H9 (cell line): ENCODE measurements around the gene ZNF346. TPM values are rescaled to one million over a fixed set of nuclear protein-coding genes. Genes with fewer than 3 reads are reported as not detected.
A peak's percentile ranks its signal among the peaks of the same experiment; 100 is the strongest.

Experiments used
- DNase-seq: peaks from one replicate; pipeline ENCODE4 v3.0.0-alpha.2; 2017
- H2AFZ ChIP-seq: one replicate; pipeline ENCODE4 v1.6.1; 2013; ENCODE audit warnings: mild to moderate bottlenecking, low read length, control low read depth, moderate library complexity
- H2AK5ac ChIP-seq: 2 replicates; pipeline ENCODE4 v1.6.1; 2013; ENCODE audit warnings: low read length, control low read depth, mixed read lengths; ENCODE audit not compliant: insufficient read length
- H2BK120ac ChIP-seq: one replicate; pipeline ENCODE4 v1.6.1; 2013; ENCODE audit warnings: low read depth, mild to moderate bottlenecking, low read length, control low read depth, inconsistent platforms; ENCODE audit not compliant: poor library complexity, severe bottlenecking
- H2BK12ac ChIP-seq: 2 replicates; pipeline ENCODE4 v1.6.1; 2013; ENCODE audit warnings: low read length, control low read depth, mixed read lengths, low read depth; ENCODE audit not compliant: insufficient read length
- H2BK15ac ChIP-seq: 2 replicates; pipeline ENCODE4 v1.6.1; 2013; ENCODE audit warnings: low read depth, low read length, control low read depth
- H2BK20ac ChIP-seq: one replicate; pipeline ENCODE4 v1.6.1; 2013; ENCODE audit warnings: low read depth, mild to moderate bottlenecking, low read length, control low read depth, inconsistent platforms; ENCODE audit not compliant: poor library complexity, severe bottlenecking
- H2BK5ac ChIP-seq: 2 replicates; pipeline ENCODE4 v1.6.1; 2013; ENCODE audit warnings: low read length, control low read depth, mixed read lengths; ENCODE audit not compliant: insufficient read length
- H3K14ac ChIP-seq: 2 replicates; pipeline ENCODE4 v1.6.1; 2013; ENCODE audit warnings: low read length, control low read depth; ENCODE audit not compliant: insufficient read depth
- H3K18ac ChIP-seq: 2 replicates; pipeline ENCODE4 v1.6.1; 2013; ENCODE audit warnings: low read depth, mild to moderate bottlenecking, mixed read lengths, low read length, control low read depth; ENCODE audit not compliant: insufficient read length
- H3K23ac ChIP-seq: 2 replicates; pipeline ENCODE4 v1.6.1; 2013; ENCODE audit warnings: low read length, control low read depth, mixed read lengths, low read depth; ENCODE audit not compliant: insufficient read length
- H3K23me2 ChIP-seq: 2 replicates; pipeline ENCODE4 v1.6.1; 2013; ENCODE audit warnings: low read depth, mild to moderate bottlenecking, mixed read lengths, low read length, control low read depth; ENCODE audit not compliant: insufficient read length, poor library complexity, severe bottlenecking
- H3K27ac ChIP-seq: 2 replicates; pipeline ENCODE4 v1.5.1; 2013; ENCODE audit warnings: low read length, control low read depth, mixed read lengths, low read depth; ENCODE audit not compliant: insufficient read length
- H3K27me3 ChIP-seq: 2 replicates; pipeline ENCODE4 v1.6.1; 2013; ENCODE audit warnings: low read length, control low read depth, inconsistent platforms; ENCODE audit not compliant: insufficient read depth
- H3K4ac ChIP-seq: 2 replicates; pipeline ENCODE4 v1.6.1; 2013; ENCODE audit warnings: low read depth, mild to moderate bottlenecking, control low read depth, inconsistent platforms, low read length, moderate library complexity
- H3K4me1 ChIP-seq: 2 replicates; pipeline ENCODE4 v1.6.1; 2013; ENCODE audit warnings: low read length, control low read depth, inconsistent platforms; ENCODE audit not compliant: insufficient read depth
- H3K4me2 ChIP-seq: 2 replicates; pipeline ENCODE4 v1.6.1; 2013; ENCODE audit warnings: low read length, control low read depth, mixed read lengths; ENCODE audit not compliant: insufficient read length, insufficient read depth
- H3K56ac ChIP-seq: 2 replicates; pipeline ENCODE4 v1.6.1; 2013; ENCODE audit warnings: low read depth, mild to moderate bottlenecking, mixed read lengths, low read length, control low read depth; ENCODE audit not compliant: insufficient read length
- H3K79me1 ChIP-seq: 2 replicates; pipeline ENCODE4 v1.6.1; 2013; ENCODE audit warnings: low read depth, mild to moderate bottlenecking, moderate library complexity, low read length, control low read depth, inconsistent platforms; ENCODE audit not compliant: insufficient read depth, poor library complexity, severe bottlenecking
- H3K79me2 ChIP-seq: 2 replicates; pipeline ENCODE4 v1.6.1; 2013; ENCODE audit warnings: low read length, control low read depth, inconsistent platforms; ENCODE audit not compliant: insufficient read depth
- H3K9ac ChIP-seq: 2 replicates; pipeline ENCODE4 v1.6.1; 2013; ENCODE audit warnings: low read length, control low read depth, mixed read lengths; ENCODE audit not compliant: insufficient read length; ENCODE audit errors: extremely low read depth
- H3K9me3 ChIP-seq: one replicate; pipeline ENCODE4 v1.6.1; 2013; ENCODE audit warnings: low read depth, low read length, inconsistent platforms; ENCODE audit not compliant: control insufficient read depth
- H3T11ph ChIP-seq: one replicate; pipeline ENCODE4 v1.6.1; 2013; ENCODE audit warnings: mild to moderate bottlenecking, low read length, control low read depth, inconsistent platforms
- H4K20me1 ChIP-seq: one replicate; pipeline ENCODE4 v1.6.1; 2013; ENCODE audit not compliant: control insufficient read depth, insufficient read length, insufficient read depth
- H4K5ac ChIP-seq: 2 replicates; pipeline ENCODE4 v1.6.1; 2013; ENCODE audit warnings: low read depth, mild to moderate bottlenecking, mixed read lengths, low read length, control low read depth; ENCODE audit not compliant: insufficient read length
- H4K8ac ChIP-seq: replicated peaks from 2 replicates; pipeline ENCODE4 v1.6.1; 2013; ENCODE audit warnings: low read length, control low read depth, mixed read lengths, low read depth; ENCODE audit not compliant: insufficient read length
- H4K91ac ChIP-seq: 2 replicates; pipeline ENCODE4 v1.6.1; 2013; ENCODE audit warnings: low read depth, mild to moderate bottlenecking, moderate library complexity, mixed read lengths, low read length, control low read depth; ENCODE audit not compliant: insufficient read length
- H3K27ac Mint-ChIP-seq, 3 experiments: 2 replicates in 2 of 3; 3 replicates in 1 of 3; pipeline ENCODE4 v1.8.0; 2020 to 2021; ENCODE audit warnings: mixed read lengths in 3 of 3, mild to moderate bottlenecking in 1 of 3, moderate library complexity in 1 of 3
- H3K27me3 Mint-ChIP-seq: 2 replicates; pipeline ENCODE4 v1.8.0; 2021; ENCODE audit warnings: low read depth, mild to moderate bottlenecking, moderate library complexity, mixed read lengths
- H3K36me3 Mint-ChIP-seq, 3 experiments: 2 replicates in 2 of 3; 3 replicates in 1 of 3; pipeline ENCODE4 v1.8.0; 2020 to 2021; ENCODE audit warnings: low read depth in 3 of 3, mixed read lengths in 3 of 3; ENCODE audit not compliant: insufficient read depth in 1 of 3
- H3K4me1 Mint-ChIP-seq, 2 experiments: 2 replicates each; pipeline ENCODE4 v1.8.0; 2020; ENCODE audit warnings: mixed read lengths in 2 of 2
- H3K4me3 Mint-ChIP-seq, 2 experiments: 2 replicates in 1 of 2; 3 replicates in 1 of 2; pipeline ENCODE4 v1.8.0; 2020 to 2021; ENCODE audit warnings: mild to moderate bottlenecking in 2 of 2, mixed read lengths in 2 of 2, moderate library complexity in 1 of 2
- H3K9me3 Mint-ChIP-seq, 2 experiments: 2 replicates in 1 of 2; 3 replicates in 1 of 2; pipeline ENCODE4 v1.8.0; 2020; ENCODE audit warnings: mild to moderate bottlenecking in 2 of 2, mixed read lengths in 2 of 2, moderate library complexity in 1 of 2
- CTCF ChIP-seq: fragments of 200-600 bp; sonication (generic); conservative IDR thresholded peaks from 3 replicates; pipeline ENCODE4 v1.8.0; 2021; ENCODE audit warnings: antibody characterized with exemption, mild to moderate bottlenecking
- whole genome bisulfite sequencing: extraction: QIAGEN DNeasy Blood & Tissue Kit; methylation state at CpG from one replicate; pipeline ENCODE4 v1.1.7; 2013; ENCODE audit warnings: missing lambda C conversion rate, low lambda C conversion rate, mixed read lengths; ENCODE audit not compliant: insufficient read length; ENCODE audit errors: extremely low coverage; 5-methylcytosine and 5-hydroxymethylcytosine counted together
- total RNA-seq: library from RNA; stranded (reverse); gene quantifications from 2 replicates; pipeline ENCODE4 v1.2.1, GENCODE V29; 2021

Gene ZNF346
- total RNA-seq, 1 experiment from 2014 or later: 22.7 TPM

GRCh38 chr5:177043958-177044357 lies 21.5 kb downstream of the ZNF346 start:
- Histone ChIP-seq H3K9me3 (no peaks in the 10 kb centered on the region), H2BK120ac (no peak overlapping the region), H2BK15ac (no peak overlapping the region), H3K23me2 (no peaks in the 10 kb centered on the region), H3K56ac (no peak overlapping the region), H2AFZ (no peak overlapping the region), H3K18ac (no peak overlapping the region), H4K91ac (no peak overlapping the region), H3K4ac (no peak overlapping the region), H4K8ac (no peak overlapping the region), H2AK5ac (no peak overlapping the region), H3T11ph (no peak overlapping the region), H3K27me3 (no peaks in the 10 kb centered on the region), H3K27ac (no peak overlapping the region), H4K20me1 (no peaks in the 10 kb centered on the region), H3K79me2 (no peaks in the 10 kb centered on the region), H3K79me1 (no peaks in the 10 kb centered on the region), H2BK5ac (no peak overlapping the region), H3K4me1 (no peaks in the 10 kb centered on the region), H3K4me2 (no peak overlapping the region), H4K5ac (no peak overlapping the region), H2BK20ac (no peak overlapping the region), H2BK12ac (no peak overlapping the region), H3K14ac (no peak overlapping the region), H3K9ac (no peak overlapping the region), H3K23ac (no peak overlapping the region)
- H3K9me3 Mint-ChIP-seq: no peaks in the 10 kb centered on the region
- H3K27ac Mint-ChIP-seq: 0 out of 7 replicates have a peak overlapping the region, but pooled peaks of 1 of the 3 experiments have one; percentile 11
- H3K4me1 Mint-ChIP-seq: no peaks in the 10 kb centered on the region
- TF ChIP-seq CTCF: no peak
- no peaks in the 10 kb centered on the region for H3K27me3 Mint-ChIP-seq
- WGBS: no CpG with 5 or more reads among the region's 1 CpG
- peaks cover 15 to 67% (median 45%) of the 10 kb centered on the region in 3 experiments; a peak in 6 of 7 replicates for H3K36me3 Mint-ChIP-seq
- no peak overlapping the region for H3K4me3 Mint-ChIP-seq
- no peak for DNase-seq
